Measurements from ENCODE around the gene PMM2.

DNA sequence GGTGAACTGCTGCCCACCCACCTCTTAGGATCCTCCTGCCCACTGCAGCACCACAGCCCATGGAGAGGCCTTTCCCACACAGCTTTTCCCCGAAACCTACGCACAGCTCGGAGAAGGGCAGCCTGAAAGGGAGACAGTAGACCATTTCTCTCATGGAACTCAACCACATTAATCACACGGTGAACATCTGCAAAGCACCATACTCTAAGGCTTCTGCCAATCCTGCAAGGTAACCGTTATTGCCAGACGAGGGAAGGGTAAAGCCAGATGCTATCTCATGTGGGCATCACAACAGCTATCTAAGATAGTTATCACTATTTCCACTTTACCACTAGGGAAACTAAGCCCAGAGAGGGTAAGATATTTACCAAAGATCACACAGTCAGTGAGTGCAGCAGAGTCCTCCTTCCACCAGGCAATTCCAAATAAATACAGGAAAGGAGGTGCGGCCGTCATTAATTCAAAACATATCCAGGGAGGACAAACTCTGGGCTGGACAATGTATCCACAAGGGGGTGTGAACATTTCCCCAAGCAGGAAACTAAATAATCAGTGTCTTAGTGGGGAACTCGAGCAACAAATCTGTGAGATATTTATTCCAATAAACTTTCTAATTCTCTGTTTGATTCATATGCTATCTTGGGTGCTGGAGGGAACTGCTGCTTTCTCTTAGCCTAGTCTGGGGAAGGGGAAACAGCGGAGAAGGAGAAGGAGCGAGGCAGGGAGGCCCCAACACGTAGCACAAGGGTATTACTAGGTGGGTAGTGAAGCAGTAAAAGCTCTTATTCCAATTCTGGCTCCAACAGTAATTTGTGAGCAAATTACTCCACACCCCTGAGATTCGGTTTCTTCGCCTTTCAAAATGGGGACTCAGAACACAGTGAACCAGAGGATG is 923 bp upstream of the PMM2 start:
- TF ChIP-seq ESRRA (CRISPR knock-in tag; IDR thresholded peaks at IDR 0.05; ENCODE audit: borderline replicate concordance), result no peak
- TF ChIP-seq, protein P1, sequence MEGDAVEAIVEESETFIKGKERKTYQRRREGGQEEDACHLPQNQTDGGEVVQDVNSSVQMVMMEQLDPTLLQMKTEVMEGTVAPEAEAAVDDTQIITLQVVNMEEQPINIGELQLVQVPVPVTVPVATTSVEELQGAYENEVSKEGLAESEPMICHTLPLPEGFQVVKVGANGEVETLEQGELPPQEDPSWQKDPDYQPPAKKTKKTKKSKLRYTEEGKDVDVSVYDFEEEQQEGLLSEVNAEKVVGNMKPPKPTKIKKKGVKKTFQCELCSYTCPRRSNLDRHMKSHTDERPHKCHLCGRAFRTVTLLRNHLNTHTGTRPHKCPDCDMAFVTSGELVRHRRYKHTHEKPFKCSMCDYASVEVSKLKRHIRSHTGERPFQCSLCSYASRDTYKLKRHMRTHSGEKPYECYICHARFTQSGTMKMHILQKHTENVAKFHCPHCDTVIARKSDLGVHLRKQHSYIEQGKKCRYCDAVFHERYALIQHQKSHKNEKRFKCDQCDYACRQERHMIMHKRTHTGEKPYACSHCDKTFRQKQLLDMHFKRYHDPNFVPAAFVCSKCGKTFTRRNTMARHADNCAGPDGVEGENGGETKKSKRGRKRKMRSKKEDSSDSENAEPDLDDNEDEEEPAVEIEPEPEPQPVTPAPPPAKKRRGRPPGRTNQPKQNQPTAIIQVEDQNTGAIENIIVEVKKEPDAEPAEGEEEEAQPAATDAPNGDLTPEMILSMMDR (IDR thresholded peaks at IDR 0.05), result no peak
- TF ChIP-seq, protein P2, sequence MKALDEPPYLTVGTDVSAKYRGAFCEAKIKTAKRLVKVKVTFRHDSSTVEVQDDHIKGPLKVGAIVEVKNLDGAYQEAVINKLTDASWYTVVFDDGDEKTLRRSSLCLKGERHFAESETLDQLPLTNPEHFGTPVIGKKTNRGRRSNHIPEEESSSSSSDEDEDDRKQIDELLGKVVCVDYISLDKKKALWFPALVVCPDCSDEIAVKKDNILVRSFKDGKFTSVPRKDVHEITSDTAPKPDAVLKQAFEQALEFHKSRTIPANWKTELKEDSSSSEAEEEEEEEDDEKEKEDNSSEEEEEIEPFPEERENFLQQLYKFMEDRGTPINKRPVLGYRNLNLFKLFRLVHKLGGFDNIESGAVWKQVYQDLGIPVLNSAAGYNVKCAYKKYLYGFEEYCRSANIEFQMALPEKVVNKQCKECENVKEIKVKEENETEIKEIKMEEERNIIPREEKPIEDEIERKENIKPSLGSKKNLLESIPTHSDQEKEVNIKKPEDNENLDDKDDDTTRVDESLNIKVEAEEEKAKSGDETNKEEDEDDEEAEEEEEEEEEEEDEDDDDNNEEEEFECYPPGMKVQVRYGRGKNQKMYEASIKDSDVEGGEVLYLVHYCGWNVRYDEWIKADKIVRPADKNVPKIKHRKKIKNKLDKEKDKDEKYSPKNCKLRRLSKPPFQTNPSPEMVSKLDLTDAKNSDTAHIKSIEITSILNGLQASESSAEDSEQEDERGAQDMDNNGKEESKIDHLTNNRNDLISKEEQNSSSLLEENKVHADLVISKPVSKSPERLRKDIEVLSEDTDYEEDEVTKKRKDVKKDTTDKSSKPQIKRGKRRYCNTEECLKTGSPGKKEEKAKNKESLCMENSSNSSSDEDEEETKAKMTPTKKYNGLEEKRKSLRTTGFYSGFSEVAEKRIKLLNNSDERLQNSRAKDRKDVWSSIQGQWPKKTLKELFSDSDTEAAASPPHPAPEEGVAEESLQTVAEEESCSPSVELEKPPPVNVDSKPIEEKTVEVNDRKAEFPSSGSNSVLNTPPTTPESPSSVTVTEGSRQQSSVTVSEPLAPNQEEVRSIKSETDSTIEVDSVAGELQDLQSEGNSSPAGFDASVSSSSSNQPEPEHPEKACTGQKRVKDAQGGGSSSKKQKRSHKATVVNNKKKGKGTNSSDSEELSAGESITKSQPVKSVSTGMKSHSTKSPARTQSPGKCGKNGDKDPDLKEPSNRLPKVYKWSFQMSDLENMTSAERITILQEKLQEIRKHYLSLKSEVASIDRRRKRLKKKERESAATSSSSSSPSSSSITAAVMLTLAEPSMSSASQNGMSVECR (CRISPR knock-in tag; IDR thresholded peaks at IDR 0.05; ENCODE audit: borderline replicate concordance), result no peak
- TF ChIP-seq, protein P3, sequence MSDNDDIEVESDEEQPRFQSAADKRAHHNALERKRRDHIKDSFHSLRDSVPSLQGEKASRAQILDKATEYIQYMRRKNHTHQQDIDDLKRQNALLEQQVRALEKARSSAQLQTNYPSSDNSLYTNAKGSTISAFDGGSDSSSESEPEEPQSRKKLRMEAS (CRISPR knock-in tag; IDR thresholded peaks at IDR 0.05), result no peak
- TF ChIP-seq ZNF423 (CRISPR knock-in tag; IDR thresholded peaks at IDR 0.05), result no peak
- no peak for TF ChIP-seq SP1 (CRISPR knock-in tag; conservative IDR thresholded peaks at IDR 0.05)
- no peak for TF ChIP-seq ZBTB21 (CRISPR knock-in tag; IDR thresholded peaks at IDR 0.05; ENCODE audit: borderline replicate concordance)
- TF ChIP-seq, protein P4, sequence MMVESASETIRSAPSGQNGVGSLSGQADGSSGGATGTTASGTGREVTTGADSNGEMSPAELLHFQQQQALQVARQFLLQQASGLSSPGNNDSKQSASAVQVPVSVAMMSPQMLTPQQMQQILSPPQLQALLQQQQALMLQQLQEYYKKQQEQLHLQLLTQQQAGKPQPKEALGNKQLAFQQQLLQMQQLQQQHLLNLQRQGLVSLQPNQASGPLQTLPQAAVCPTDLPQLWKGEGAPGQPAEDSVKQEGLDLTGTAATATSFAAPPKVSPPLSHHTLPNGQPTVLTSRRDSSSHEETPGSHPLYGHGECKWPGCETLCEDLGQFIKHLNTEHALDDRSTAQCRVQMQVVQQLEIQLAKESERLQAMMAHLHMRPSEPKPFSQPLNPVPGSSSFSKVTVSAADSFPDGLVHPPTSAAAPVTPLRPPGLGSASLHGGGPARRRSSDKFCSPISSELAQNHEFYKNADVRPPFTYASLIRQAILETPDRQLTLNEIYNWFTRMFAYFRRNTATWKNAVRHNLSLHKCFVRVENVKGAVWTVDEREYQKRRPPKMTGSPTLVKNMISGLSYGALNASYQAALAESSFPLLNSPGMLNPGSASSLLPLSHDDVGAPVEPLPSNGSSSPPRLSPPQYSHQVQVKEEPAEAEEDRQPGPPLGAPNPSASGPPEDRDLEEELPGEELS (CRISPR knock-in tag; IDR thresholded peaks at IDR 0.05), result no peak
- TF ChIP-seq, protein P5, sequence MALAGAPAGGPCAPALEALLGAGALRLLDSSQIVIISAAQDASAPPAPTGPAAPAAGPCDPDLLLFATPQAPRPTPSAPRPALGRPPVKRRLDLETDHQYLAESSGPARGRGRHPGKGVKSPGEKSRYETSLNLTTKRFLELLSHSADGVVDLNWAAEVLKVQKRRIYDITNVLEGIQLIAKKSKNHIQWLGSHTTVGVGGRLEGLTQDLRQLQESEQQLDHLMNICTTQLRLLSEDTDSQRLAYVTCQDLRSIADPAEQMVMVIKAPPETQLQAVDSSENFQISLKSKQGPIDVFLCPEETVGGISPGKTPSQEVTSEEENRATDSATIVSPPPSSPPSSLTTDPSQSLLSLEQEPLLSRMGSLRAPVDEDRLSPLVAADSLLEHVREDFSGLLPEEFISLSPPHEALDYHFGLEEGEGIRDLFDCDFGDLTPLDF (CRISPR knock-in tag; IDR thresholded peaks at IDR 0.05), result no peak
- no peak for TF ChIP-seq CREM (CRISPR knock-in tag; IDR thresholded peaks at IDR 0.05)
- TF ChIP-seq JUN (CRISPR knock-in tag; IDR thresholded peaks at IDR 0.05), result no peak
- TF ChIP-seq, protein P6, sequence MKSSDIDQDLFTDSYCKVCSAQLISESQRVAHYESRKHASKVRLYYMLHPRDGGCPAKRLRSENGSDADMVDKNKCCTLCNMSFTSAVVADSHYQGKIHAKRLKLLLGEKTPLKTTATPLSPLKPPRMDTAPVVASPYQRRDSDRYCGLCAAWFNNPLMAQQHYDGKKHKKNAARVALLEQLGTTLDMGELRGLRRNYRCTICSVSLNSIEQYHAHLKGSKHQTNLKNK (CRISPR knock-in tag; IDR thresholded peaks at IDR 0.05), result no peak
- no peak for TF ChIP-seq NR2C2 (CRISPR knock-in tag; IDR thresholded peaks at IDR 0.05)
